ENCODE measurements around the gene POC5. TPM values are rescaled to one million over a fixed set of nuclear protein-coding genes. Genes with fewer than 3 reads are reported as not detected.

POC5 gene
- total and polyA plus RNA-seq, 9 donors, result 8.3 to 14.4 (median 12.1) TPM

GRCh38 chr5:75675783-75676182 is 41.5 kb downstream of the POC5 start:
- Histone ChIP-seq H3K36me3 (no peaks in the 10 kb centered on the region), H3K9me3 (no peaks in the 10 kb centered on the region), H3K27ac (no peak overlapping the region), H3K4me3 (no peak overlapping the region), H3K27me3 (peaks cover 2% of the 10 kb centered on the region), H3K4me1 (ENCODE audit: insufficient read depth) (no peaks in the 10 kb centered on the region)
- intact Hi-C loops (cut with DNase I), result loop anchor here in 1 of 4 donors (10.0 kb wide), 1 partner anchor 441 kb away; the partner anchor contains the start of gene ANKRD31
- WGBS, 3 donors, result 91 to 97% (median 93%) methylated on average over 1 of the region's 1 CpG
- no peak for DNase-seq
- TF ChIP-seq EP300 (IDR thresholded peaks at IDR 0.05), result no peak
- TF ChIP-seq CTCF (IDR thresholded peaks at IDR 0.05), result no peak
- TF ChIP-seq POLR2A (IDR thresholded peaks at IDR 0.05), result no peak

GRCh38 chr5:75672616-75673015 is 44.6 kb downstream of the POC5 start:
- H3K4me1 ChIP-seq (ENCODE audit: insufficient read depth), result no peaks in the 10 kb centered on the region
- H3K36me3 ChIP-seq, result no peaks in the 10 kb centered on the region
- intact Hi-C loops (cut with DNase I), result loop anchor here in 1 of 4 donors (10.0 kb wide), 1 partner anchor 438 kb away; the partner anchor contains the start of gene ANKRD31
- no peaks in the 10 kb centered on the region for H3K9me3 ChIP-seq
- H3K4me3 ChIP-seq, result no peak overlapping the region
- TF ChIP-seq POLR2A (IDR thresholded peaks at IDR 0.05), result no peak
- TF ChIP-seq CTCF (IDR thresholded peaks at IDR 0.05), result no peak
- TF ChIP-seq EP300 (IDR thresholded peaks at IDR 0.05), result no peak
- DNase-seq, result no peak
- whole genome bisulfite sequencing, 3 donors, result 93 to 100% (median 95%) methylated on average over 3 of the region's 3 CpGs
- no peaks in the 10 kb centered on the region for H3K27me3 ChIP-seq
- H3K27ac ChIP-seq, result no peak overlapping the region

- DNase-seq, result no peak
- 33 to 89% (median 35%) methylated on average over 2 of the region's 2 CpGs for WGBS, 3 donors
- intact Hi-C loops (cut with DNase I), result loop anchor here in 1 of 4 donors (10.0 kb wide), 1 partner anchor 437 kb away; the partner anchor contains the start of gene ANKRD31
- no peaks in the 10 kb centered on the region for H3K36me3 ChIP-seq
- H3K4me3 ChIP-seq, result no peak overlapping the region
- H3K4me1 ChIP-seq (ENCODE audit: insufficient read depth), result no peaks in the 10 kb centered on the region
- TF ChIP-seq EP300 (IDR thresholded peaks at IDR 0.05) (no peak), POLR2A (IDR thresholded peaks at IDR 0.05) (no peak), CTCF (IDR thresholded peaks at IDR 0.05) (no peak)
- H3K27me3 ChIP-seq, result no peaks in the 10 kb centered on the region
- no peak overlapping the region for H3K27ac ChIP-seq
- H3K9me3 ChIP-seq, result no peaks in the 10 kb centered on the region
Measured at GRCh38 chr5:75671506-75671905, 45.7 kb downstream of the POC5 start.

GRCh38 chr5:75670577-75670976 is 46.7 kb downstream of the POC5 start:
- WGBS, 3 donors, result 70 to 76% (median 74%) methylated on average over 3 of the region's 3 CpGs
- no peaks in the 10 kb centered on the region for H3K36me3 ChIP-seq
- DNase-seq, result no peak
- no peak overlapping the region for H3K4me3 ChIP-seq
- H3K9me3 ChIP-seq, result no peaks in the 10 kb centered on the region
- H3K27ac ChIP-seq, result no peak overlapping the region
- TF ChIP-seq EP300 (IDR thresholded peaks at IDR 0.05), result no peak
- no peak for TF ChIP-seq POLR2A (IDR thresholded peaks at IDR 0.05)
- no peak for TF ChIP-seq CTCF (IDR thresholded peaks at IDR 0.05)
- H3K4me1 ChIP-seq (ENCODE audit: insufficient read depth), result no peaks in the 10 kb centered on the region
- H3K27me3 ChIP-seq, result no peaks in the 10 kb centered on the region
- intact Hi-C loops (cut with DNase I), result loop anchor here in 1 of 4 donors (10.0 kb wide), 1 partner anchor 436 kb away; the partner anchor contains the start of gene ANKRD31

All from ovary (tissue), 9 donors.